HPDE6-E6E7 (cell line): ENCODE data around the gene IL17F.

Experiments used
- DNase-seq: peaks from one replicate; pipeline ENCODE4 v3.0.0; 2011; ENCODE audit warnings: missing footprints; ENCODE audit errors: extremely low spot score

Gene IL17F

DNA sequence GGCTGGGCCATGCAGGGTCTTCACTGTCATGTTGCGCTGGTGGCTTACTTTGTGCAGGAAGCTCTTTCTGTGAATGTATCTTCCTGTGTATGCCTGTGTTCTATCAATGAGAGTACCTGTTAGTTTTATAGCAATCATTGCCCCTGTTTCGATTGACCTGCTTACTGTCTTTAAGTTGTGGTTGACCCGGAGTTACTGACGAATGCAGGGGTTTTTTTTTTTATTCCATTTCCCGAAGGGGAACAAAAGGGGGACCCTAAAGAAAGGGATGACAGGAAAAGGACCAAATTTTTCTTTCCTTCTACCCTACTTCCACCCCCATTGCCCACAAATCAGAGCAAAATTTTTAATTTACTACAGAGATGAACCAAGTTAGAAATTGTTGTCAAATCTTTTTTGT, at the start of gene IL17F:
Gene IL17F (minus strand): TSS at position 101 of the 400 bp plus-strand sequence. CDS start 71 bp downstream, at position 30.
- DNase-seq, result no peak

DNA sequence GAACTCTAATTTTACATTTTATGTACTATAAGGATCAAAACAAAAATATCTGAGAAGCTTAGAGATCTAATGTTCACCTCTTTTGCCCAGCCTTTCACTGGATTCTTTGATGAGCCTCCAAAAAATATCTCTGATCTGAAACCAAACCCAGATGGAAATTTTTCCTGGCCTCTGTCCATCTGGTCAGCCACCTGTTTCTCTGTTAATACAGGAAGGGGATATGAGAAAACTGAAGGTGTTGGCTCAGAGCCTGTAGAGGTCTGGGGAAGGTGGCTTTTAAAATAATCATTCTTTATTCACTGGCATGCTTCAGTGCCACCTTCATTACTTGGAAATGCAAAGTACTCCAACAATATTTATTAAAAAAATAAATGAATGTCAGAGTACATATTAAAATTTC, 48.8 kb upstream of the IL17F start:
- DNase-seq, result no peak

DNA sequence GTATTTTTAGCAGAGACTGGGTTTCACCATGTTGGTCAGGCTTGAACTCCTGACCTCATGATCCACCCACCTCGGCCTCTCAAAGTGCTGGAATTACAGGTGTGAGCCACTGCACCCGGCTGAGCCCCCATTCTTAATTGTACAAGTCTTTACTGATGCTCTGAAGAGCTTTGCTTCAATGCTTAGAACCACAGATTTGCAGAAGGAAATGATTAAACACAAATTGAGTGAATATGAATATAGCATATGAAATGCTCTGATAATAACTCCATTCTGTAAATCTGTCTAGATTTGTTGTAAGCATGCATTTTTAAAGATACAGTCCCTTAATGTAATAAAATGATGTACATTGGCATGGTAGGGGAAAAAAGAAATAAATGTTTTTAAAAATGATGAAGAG, 44.5 kb upstream of the IL17F start:
- DNase-seq, result no peak

DNA sequence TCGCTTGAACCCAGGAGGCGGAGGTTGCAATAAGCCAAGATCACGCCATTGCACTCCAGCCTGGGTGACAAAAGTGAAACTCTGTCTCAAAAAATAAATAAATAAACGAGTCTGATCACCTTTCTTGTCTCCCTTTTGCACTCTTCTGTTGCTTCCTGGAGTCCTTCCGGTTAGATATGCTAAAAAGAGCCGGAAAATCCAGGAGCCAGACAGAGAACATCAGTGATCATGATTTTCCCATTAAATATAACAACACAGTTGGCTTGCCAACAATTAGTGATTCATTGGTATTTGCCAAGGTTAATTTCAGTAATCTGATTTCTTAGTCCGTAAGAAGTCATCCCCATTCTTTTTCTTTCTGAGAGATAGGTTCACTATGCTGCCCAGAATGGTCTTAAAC, 43.9 kb upstream of the IL17F start:
- no peak for DNase-seq

DNA sequence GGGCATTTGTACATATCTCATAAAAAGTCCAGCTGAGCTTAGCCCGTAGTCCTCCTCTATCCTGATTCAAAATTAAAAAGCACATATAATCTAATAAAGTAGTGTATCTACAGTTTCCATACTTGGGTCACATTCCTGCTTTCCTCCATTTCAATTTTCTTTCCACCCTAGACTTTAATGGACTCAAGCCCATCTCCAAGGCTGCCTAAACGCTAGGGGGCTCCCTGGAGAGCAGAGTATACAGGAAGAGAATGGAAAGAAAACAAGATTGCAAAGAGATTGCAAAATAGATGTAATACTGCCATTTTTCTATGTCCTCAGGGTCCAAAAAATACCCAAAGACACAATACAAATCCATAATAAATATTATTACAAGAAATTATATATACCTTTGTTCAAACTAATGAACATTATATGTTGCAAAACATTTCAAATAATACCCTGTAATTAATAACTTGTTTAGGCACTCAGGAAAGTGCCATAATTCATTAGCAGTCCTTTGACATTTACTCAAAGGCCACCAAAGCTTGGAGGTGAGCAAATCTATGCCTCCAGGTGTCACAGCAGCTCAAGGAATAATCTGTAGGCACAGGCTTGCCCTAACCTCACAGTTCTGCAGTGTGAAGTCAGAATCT, 42.6 kb upstream of the IL17F start:
- peak; percentile 34 for DNase-seq

DNA sequence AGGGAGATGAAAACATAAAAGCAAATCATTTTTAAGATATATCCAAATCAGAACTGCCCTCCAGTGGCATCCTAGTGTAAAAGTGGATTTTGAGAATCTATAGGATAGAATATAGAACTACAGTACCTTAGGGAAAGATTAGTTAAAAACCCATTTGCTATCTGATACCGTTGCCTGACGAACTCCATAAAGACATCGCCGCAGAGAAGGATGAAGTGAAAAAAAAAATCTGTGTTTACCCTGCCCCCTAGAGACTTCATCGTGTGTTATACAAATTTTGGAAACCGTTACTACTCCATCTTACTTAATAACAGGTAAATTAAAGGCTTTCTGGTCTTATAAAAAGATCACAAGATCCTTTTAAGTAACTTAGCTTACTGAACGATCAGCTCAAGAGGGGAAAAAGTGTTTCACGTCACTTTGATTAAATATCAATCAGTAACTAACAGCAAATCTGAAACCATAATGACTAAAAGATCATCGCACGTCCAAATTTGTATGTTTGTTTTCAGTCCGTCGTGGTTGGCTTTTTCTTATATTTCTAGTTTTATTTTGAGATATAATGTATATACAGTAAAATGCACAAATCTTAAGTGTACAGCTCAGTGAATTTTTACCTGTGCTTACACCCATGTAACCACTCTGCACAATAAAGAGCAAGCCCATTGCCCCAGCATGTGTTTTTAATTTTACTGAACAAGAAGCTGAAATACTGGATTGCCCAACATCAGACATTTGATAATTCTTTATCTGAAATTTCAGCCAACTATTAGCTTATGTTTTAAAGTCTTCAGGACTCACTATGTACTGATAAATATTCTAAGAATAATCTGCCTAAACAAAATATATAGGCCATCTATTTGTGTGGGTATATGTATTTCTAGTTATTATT, 41.1 kb upstream of the IL17F start:
- DNase-seq, result no peak

DNA sequence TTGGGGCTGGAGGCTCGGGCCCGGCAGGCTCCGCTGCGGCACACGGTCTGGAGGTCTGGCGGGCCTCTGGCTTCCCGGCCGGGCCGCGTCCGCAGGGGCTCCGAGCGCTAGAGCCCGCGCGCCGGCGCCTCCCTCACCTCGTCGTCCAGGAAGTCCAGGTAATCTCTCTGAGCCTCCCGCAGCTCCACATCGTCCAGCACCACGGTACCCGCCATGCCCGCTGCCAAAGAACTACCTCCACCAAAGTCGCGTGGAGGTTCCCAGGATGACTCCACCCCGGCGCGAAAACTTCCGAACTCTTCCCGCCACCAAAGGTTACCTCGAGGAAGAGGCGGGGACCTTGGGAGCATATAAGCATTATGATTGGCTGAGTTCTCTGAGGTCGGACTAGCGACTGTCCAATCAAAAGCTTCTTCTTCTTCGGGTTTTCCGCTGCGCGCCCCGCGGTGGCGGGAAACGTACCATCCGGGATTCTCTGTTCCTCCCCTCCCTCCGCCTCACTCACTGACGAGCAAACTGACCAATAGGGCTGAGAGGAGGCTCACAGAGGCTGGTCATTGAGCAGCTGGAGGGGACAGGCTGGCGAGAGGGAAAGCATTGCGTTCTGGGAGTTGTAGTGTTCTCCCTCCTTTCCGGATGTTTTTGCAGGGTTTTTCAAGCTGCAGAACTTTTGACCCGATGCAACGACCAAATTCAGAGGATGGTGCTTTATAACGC, 40.3 kb upstream of the IL17F start, which contains the start of gene MCM3:
Gene MCM3 (minus strand): TSS at position 283 of the 717 bp plus-strand sequence. CDS start 68 bp downstream, at position 215.
- DNase-seq, result peak; percentile 96

DNA sequence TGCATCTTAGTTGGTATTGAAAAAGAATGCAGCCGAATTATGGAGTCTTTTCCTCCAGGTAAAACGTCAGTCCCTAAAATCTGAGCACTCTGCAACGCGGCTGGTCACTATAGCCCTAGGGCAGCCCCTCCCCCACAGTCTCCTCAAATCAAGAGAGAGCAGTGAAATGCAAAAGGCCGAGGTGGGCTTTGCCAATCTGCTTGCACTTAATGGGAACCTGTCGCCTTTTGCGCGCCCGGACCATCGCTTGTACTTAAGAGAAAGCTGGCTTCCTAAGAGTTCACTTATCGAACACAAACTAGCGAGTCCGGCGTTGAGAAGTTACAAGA, 39.8 kb upstream of the IL17F start:
- no peak for DNase-seq

DNA sequence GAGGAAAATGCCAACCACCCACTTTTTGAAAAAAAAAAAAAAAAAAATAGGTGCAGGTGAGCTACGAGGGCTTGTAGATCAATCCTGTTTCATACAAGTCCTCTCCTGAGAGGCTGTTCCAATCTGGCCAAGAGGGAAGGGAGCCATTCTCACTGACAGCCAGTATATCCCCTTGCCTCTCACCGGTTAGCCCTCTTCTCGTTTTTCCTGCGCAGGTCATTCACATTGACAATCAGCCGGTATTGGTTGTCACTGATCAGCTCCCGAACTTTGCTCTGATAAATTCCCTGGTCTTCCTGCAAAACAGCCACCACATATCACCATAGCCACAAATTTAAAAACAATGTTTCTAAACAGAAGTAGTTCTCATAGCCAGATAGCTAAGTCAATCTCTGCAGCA, 38.8 kb upstream of the IL17F start:
- DNase-seq, result no peak

DNA sequence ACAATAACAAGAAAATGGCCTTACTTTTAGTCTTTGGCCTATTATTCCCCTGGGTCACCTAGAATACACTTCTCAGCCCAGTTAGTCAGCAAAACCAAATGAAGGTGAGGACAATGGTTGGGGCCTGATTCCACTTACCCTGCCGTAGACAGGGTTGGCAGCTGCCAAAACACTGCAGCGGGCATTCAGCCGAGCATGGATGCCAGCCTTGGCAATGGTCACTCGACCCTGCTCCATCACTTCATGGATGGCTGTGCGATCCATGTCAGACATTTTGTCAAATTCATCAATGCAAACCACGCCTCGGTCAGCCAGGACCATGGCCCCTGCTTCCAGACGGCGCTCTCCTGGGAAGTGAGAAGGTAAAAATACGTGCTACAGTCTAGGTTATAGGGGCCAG, 31.8 kb upstream of the IL17F start:
- DNase-seq, result no peak

DNA sequence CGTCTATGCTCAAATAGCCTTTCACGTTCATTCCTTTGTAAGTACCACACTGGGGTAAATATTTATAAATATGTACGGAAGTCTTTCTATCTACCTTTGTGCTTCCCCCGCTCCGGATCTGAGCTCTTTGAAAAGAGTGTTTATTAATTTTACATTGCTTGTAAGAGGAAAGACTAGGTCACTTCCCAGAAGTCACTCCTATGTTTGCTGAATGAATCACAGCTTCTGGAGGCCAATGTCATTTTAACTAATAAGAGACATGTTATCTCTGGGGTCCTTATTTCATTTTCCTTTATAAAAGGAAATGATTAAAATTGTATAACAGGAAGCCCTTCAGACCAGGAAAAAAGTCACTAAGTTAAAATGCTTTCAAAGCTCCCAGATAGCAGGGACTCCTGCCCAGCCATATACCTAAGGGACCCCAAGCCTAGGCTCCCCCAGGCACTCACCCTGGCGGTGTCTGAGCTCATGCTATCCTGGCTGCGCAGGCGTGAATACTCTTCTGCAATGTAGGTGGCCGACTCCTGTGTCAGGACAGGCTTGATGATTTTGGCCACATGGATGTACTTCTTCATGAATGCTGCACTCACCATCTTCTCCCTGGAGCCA, 27.7 kb upstream of the IL17F start:
- no peak for DNase-seq

DNA sequence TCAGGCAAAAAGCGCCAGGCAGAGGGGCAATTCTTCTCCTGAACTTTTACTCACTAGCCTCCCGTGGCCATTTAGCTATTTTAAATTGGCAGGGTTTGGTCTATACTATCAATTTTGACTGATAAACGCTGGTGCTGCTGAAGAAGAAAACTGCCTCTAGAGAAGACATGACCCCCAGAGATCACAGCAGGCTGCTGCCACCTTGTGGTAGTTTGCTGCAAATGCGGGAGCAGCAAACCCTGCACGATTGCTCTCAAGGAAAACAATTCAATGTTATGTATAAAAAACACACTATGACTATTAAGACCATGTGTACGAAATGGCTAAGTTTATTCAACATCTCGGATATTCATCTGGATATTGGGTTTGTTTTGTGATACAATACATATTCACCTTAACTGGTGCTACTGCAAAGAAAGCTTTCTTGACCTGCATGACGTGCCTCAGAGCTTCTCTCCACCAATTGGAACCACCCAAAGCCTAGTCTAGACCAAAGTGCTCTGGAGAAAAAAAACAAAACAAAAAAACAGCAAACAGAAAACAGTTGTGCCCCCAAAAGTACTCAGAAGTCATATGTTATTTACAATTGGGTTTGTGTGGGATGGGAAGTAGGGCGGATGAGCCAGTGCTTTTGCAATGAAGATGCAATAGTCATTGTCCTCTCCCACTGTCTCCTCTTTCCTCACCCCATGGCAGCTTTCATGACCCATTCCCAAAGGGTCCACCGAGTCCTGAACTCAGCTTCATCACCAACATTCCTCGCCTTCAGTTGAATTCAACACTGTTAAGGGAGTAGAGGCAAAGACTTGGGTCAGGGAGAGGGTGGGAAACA, 19.6 kb upstream of the IL17F start:
- peak; percentile 46 for DNase-seq

DNA sequence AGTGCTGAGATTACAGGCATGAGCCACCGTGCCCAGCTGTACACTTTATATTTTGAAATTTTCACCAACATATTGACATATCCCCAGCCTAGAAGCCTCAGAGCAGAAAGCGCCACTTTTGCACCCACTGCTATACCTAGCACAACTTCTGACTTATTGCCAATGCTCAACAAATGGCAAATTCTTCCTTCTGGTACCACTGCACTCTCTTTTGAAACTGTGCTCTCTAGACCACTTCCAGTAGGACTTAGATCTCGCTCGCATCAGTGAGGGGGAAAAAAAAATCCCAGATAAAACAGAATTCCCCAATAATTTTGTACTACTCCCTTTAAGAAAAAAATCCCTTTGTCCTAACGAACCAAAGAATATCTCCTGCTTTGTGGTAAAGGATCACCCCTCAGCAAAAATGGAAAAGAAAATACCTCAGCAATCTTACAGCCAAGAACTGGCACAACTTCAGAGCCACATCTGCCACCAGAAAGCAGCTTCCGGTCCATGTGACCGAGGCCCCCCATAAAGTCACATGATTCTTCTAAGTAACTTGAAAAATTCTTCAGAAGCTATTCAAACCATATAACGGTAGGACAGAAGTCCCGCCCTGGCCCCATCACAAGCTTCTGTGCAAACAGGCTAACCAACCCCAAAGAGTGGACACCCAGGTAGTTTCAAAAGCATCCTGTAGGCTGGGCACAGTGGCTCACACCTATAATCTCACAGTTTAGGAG, 18.5 kb upstream of the IL17F start:
- DNase-seq, result no peak

DNA sequence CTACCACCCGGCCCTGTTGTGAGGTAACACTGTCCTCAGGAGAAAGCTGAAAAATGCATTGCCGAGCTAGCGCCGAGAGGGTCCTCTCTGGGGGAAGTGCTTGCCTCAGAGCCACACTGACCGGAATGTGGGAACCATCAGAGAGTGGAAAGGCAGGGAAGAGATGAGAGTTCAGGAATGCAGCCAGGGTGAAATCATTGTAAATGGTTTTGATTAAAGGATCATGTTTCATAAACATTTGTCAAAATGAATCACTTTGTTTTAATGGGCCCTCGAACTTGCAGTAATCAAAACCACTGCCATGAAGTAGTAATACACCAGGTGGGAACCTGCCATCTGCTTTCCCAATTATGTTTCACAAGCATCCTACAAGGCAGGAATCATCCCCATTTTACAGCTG, 16.9 kb upstream of the IL17F start:
- DNase-seq, result no peak

DNA sequence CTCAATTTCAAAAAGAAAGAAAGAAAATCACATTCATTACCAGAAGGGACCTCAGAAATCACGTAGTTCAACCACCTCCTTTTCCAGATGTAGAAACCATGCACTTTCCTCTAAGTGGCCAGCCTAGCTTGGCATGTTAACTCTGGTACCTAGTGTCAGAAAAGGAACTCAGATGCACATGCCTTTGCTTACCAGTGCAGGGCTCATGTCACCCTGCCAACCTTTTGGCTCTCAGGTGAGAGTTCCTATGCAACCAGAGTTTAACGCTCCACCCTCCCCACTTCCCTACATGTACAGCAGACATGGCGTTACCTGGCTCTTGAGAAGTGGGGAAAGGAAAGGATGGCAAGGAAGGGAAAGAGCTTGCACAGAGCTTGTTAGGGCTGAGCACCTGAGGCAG, 16.3 kb upstream of the IL17F start:
- DNase-seq, result no peak

DNA sequence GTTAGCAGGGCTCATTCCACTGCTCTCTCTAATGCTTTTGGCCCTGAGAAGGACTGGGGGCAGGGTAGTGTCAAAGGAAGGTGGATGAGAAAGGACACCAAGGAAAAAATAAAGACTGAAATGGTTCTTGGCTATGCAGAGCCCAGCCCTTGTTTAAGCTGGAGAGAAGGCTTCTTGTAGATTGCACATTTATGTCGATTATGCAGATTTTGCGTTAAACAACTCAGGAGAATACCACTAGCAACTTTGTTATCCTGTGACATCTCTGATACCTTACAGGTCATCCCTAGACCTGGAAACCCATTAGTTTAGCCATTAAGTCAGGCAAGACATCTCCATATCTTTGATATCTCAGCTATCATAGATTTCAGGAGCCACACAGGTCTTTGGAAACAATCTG, 11.1 kb upstream of the IL17F start:
- no peak for DNase-seq

DNA sequence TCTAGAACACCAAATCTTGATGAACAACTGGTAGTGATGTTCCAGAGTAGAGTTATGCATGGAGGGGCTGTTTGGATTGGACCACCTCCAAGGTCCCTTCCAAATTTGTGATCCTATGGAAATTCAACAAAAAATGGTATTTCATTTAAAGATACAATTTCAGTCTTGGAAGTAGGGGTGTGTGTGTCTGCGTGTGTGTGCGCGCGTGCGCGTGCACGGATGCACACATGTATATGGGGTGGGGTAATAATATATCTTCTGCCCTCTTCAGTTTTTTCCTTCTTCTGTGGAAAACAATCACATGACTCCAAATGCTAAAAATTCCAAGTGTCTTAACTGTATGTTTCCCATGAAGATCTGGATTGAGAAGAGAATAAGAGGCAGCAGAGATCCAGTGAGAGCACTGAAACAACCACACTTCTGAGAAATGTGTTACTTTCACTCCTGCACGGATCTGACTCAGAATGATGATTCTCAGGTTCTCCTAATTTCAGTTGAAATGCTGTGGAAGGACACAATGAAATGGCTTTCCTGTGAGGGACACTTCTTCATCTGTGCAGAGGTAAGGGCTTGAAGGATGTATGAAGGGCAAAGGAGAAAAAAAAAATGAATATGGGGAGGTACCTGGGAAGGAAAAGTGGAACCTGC, 10.6 kb upstream of the IL17F start:
- no peak for DNase-seq

DNA sequence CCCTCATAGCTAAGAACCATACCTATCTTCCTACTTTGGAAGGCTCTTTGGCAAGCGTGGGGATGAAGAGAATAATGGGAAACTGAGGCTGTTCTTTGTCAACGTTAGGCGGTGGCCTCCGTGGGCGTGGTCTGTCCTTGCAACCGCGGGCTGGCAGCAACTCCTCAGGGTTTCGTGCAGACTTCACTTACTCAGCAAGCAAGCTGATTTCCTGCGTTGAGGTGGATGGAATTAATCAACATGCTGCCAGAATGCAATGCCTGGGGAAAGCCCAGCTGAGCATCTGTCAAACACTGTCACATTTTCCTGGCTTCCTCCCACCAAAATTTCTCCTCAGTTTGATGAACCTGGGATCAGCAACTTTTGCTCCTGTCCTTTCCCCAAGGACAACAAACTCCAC, 9.2 kb upstream of the IL17F start:
- DNase-seq, result no peak

DNA sequence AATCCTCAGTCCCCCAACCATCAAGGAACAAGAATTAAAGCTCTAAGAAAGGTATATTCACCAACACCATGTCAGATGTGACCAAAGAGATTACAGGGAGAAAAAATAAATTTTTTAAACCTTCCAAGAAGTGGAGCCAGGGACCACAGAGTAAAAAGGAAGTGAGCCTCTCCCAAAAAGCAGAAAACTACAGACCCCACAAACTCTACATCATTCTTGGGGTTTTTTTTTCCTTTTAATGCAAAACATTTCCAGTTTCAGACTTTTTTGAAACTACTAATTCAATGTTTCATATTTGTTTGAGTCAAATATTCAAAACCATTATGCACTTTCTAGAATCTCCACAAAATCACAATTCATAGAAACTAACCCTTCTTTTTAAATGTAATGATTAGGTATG, 6.8 kb upstream of the IL17F start:
- no peak for DNase-seq

DNA sequence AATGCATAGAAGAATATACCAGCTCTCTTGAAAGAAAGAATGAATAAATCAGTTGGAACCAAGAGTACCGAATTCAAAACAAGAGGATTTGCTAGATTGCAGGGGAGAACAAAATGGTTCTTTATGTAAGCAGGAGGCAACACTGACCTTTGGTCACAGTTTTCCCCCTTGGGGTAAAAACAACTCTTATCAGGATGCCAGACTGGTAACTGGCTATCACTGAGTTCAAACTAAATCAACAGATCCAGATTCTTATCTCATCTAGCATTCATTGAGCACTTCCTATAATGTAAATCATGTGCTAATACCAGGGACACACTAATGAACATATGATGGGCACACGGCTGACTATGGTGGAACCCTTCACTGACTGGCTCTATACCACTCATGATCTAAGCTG, 4.8 kb upstream of the IL17F start:
- no peak for DNase-seq
